IPS-20b (cell line): ENCODE results near the gene UGGT2.

Experiments
- H3K27ac ChIP-seq: one replicate; pipeline ENCODE4 v1.5.1; 2013; ENCODE audit warnings: low read length
- H3K27me3 ChIP-seq: 2 replicates; pipeline ENCODE4 v1.6.1; 2013; ENCODE audit warnings: mild to moderate bottlenecking, low read length, inconsistent platforms; ENCODE audit not compliant: insufficient read depth
- H3K36me3 ChIP-seq: 2 replicates; pipeline ENCODE4 v1.6.1; 2013; ENCODE audit warnings: low read depth, mild to moderate bottlenecking, inconsistent platforms, low read length, moderate library complexity; ENCODE audit not compliant: insufficient read depth
- H3K4me1 ChIP-seq: 2 replicates; pipeline ENCODE4 v1.6.1; 2013; ENCODE audit warnings: mild to moderate bottlenecking, control low read depth, inconsistent platforms, low read length, moderate library complexity; ENCODE audit not compliant: insufficient read depth
- H3K4me3 ChIP-seq: 2 replicates; pipeline ENCODE4 v1.5.1; 2013; ENCODE audit warnings: mild to moderate bottlenecking, low read length, inconsistent platforms
- H3K9ac ChIP-seq: 2 replicates; pipeline ENCODE4 v1.6.1; 2013; ENCODE audit warnings: low read depth, mild to moderate bottlenecking, inconsistent platforms, low read length, moderate library complexity
- H3K9me3 ChIP-seq: 2 replicates; pipeline ENCODE4 v1.6.1; 2013; ENCODE audit warnings: mild to moderate bottlenecking, low read depth, low read length, inconsistent platforms; ENCODE audit not compliant: insufficient read depth

The UGGT2 gene

GRCh38 chr13:95834134-95834765 lies 219.0 kb downstream of the UGGT2 start:
- H3K27me3 ChIP-seq: no peaks in the 10 kb centered on the region
- H3K4me1 ChIP-seq: no peaks in the 10 kb centered on the region
- H3K4me3 ChIP-seq: no peak overlapping the region
- H3K36me3 ChIP-seq: peaks cover 5% of the 10 kb centered on the region; the same call in 1 of the 2 replicates
- H3K27ac ChIP-seq: no peak overlapping the region
- H3K9me3 ChIP-seq: peaks cover 15% of the 10 kb centered on the region; the same call in 1 of the 2 replicates
- H3K9ac ChIP-seq: no peak overlapping the region

- Histone ChIP-seq H3K27ac (no peak overlapping the region), H3K27me3 (no peaks in the 10 kb centered on the region), H3K36me3 (peaks cover 5% of the 10 kb centered on the region; the same call in 1 of the 2 replicates), H3K9me3 (peaks cover 13% of the 10 kb centered on the region; the same call in 1 of the 2 replicates), H3K9ac (no peak overlapping the region), H3K4me3 (no peak overlapping the region), H3K4me1 (no peaks in the 10 kb centered on the region)
Observed at GRCh38 chr13:95833719-95834118, 219.5 kb downstream of the UGGT2 start.

- Histone ChIP-seq H3K27ac (no peak overlapping the region), H3K27me3 (no peaks in the 10 kb centered on the region), H3K9ac (no peak overlapping the region), H3K9me3 (peaks cover 7% of the 10 kb centered on the region; the same call in 1 of the 2 replicates), H3K4me3 (no peak overlapping the region), H3K4me1 (no peaks in the 10 kb centered on the region), H3K36me3 (peaks cover 5% of the 10 kb centered on the region; the same call in 1 of the 2 replicates)
Observed at GRCh38 chr13:95833126-95833525, 220.1 kb downstream of the UGGT2 start.

- Histone ChIP-seq H3K27me3 (no peaks in the 10 kb centered on the region), H3K9me3 (no peaks in the 10 kb centered on the region), H3K36me3 (peaks cover 12% of the 10 kb centered on the region; the same call in 1 of the 2 replicates), H3K27ac (no peak overlapping the region), H3K9ac (no peak overlapping the region), H3K4me1 (no peaks in the 10 kb centered on the region), H3K4me3 (no peak overlapping the region)
Observed at GRCh38 chr13:95822303-95822702, 230.9 kb downstream of the UGGT2 start.

- no peak overlapping the region for H3K9ac ChIP-seq
- H3K9me3 ChIP-seq: peaks cover 4% of the 10 kb centered on the region; the same call in 1 of the 2 replicates
- H3K4me3 ChIP-seq: no peak overlapping the region
- H3K27ac ChIP-seq: no peak overlapping the region
- no peaks in the 10 kb centered on the region for H3K27me3 ChIP-seq
- no peaks in the 10 kb centered on the region for H3K4me1 ChIP-seq
- H3K36me3 ChIP-seq: no peaks in the 10 kb centered on the region
Observed at GRCh38 chr13:95814495-95814894, 238.7 kb downstream of the UGGT2 start.

- H3K9me3 ChIP-seq: peaks cover 4% of the 10 kb centered on the region; the same call in 1 of the 2 replicates
- H3K4me3 ChIP-seq: no peak overlapping the region
- H3K27ac ChIP-seq: no peak overlapping the region
- H3K9ac ChIP-seq: no peak overlapping the region
- no peaks in the 10 kb centered on the region for H3K4me1 ChIP-seq
- H3K27me3 ChIP-seq: no peaks in the 10 kb centered on the region
- no peaks in the 10 kb centered on the region for H3K36me3 ChIP-seq
Observed at GRCh38 chr13:95813139-95813538, 240.1 kb downstream of the UGGT2 start.

- no peaks in the 10 kb centered on the region for H3K4me1 ChIP-seq
- no peaks in the 10 kb centered on the region for H3K36me3 ChIP-seq
- H3K4me3 ChIP-seq: no peak overlapping the region
- H3K9me3 ChIP-seq: peaks cover 16% of the 10 kb centered on the region; the same call in 1 of the 2 replicates
- no peak overlapping the region for H3K27ac ChIP-seq
- no peaks in the 10 kb centered on the region for H3K27me3 ChIP-seq
- no peak overlapping the region for H3K9ac ChIP-seq
Observed at GRCh38 chr13:95809429-95809828, 243.8 kb downstream of the UGGT2 start.

GRCh38 chr13:95805921-95806320 lies 247.3 kb downstream of the UGGT2 start:
- H3K9me3 ChIP-seq: peaks cover 12% of the 10 kb centered on the region; the same call in 1 of the 2 replicates
- no peaks in the 10 kb centered on the region for H3K36me3 ChIP-seq
- H3K9ac ChIP-seq: no peak overlapping the region
- H3K4me3 ChIP-seq: no peak overlapping the region
- no peaks in the 10 kb centered on the region for H3K27me3 ChIP-seq
- no peaks in the 10 kb centered on the region for H3K4me1 ChIP-seq
- H3K27ac ChIP-seq: no peak overlapping the region

GRCh38 chr13:95801825-95802224 lies 251.4 kb downstream of the UGGT2 start:
- peaks cover 12% of the 10 kb centered on the region; the same call in 1 of the 2 replicates for H3K9me3 ChIP-seq
- H3K9ac ChIP-seq: no peak overlapping the region

GRCh38 chr13:95800436-95800835 lies 252.8 kb downstream of the UGGT2 start:
- H3K9me3 ChIP-seq: peaks cover 5% of the 10 kb centered on the region; the same call in 1 of the 2 replicates
- H3K27me3 ChIP-seq: no peaks in the 10 kb centered on the region
- H3K4me1 ChIP-seq: no peaks in the 10 kb centered on the region
- no peak overlapping the region for H3K4me3 ChIP-seq
- no peak overlapping the region for H3K27ac ChIP-seq
- no peak overlapping the region for H3K9ac ChIP-seq
- no peaks in the 10 kb centered on the region for H3K36me3 ChIP-seq

More at GRCh38 chr13:95801825-95802224, 251.4 kb downstream of the UGGT2 start:
- Histone ChIP-seq H3K27ac (no peak overlapping the region), H3K4me3 (no peak overlapping the region), H3K4me1 (no peaks in the 10 kb centered on the region), H3K36me3 (no peaks in the 10 kb centered on the region), H3K27me3 (no peaks in the 10 kb centered on the region)

- no peaks in the 10 kb centered on the region for H3K9me3 ChIP-seq
- H3K4me3 ChIP-seq: no peak overlapping the region
- H3K4me1 ChIP-seq: no peaks in the 10 kb centered on the region
- no peaks in the 10 kb centered on the region for H3K27me3 ChIP-seq
- no peak overlapping the region for H3K9ac ChIP-seq
- peaks cover 13% of the 10 kb centered on the region for H3K36me3 ChIP-seq
- no peak overlapping the region for H3K27ac ChIP-seq
Observed at GRCh38 chr13:95797016-95797415, 256.2 kb downstream of the UGGT2 start.

- Histone ChIP-seq H3K9me3 (no peaks in the 10 kb centered on the region), H3K36me3 (peaks cover 24% of the 10 kb centered on the region), H3K9ac (no peak overlapping the region), H3K4me3 (no peak overlapping the region), H3K4me1 (no peaks in the 10 kb centered on the region), H3K27ac (no peak overlapping the region), H3K27me3 (no peaks in the 10 kb centered on the region)
Observed at GRCh38 chr13:95793781-95794180, 259.4 kb downstream of the UGGT2 start.
